Activated T-helper 2 cell treated with anti-CD3 and anti-CD28 coated beads, Interferon-gamma antibody, Interleukin-2, Interleukin-4, amounts not matched to agents 10 μg/mL and 5 μg/mL and 100 μg/mL, durations not matched to agents 14 hours and 24 hours and 36 hours (primary cell): Measurements from ENCODE around the gene MTMR3. TPM values are rescaled to one million over a fixed set of nuclear protein-coding genes. Genes with fewer than 3 reads are reported as not detected.

ENCODE experiments used
- DNase-seq: peaks from one replicate; pipeline ENCODE4 v3.0.0; 2021; ENCODE audit warnings: low spot score
- H3K27ac Mint-ChIP-seq: one replicate; pipeline ENCODE4 v1.8.0; 2021; ENCODE audit warnings: mixed read lengths
- H3K27me3 Mint-ChIP-seq: one replicate; pipeline ENCODE4 v1.8.0; 2021; ENCODE audit warnings: low read depth, mixed read lengths
- H3K36me3 Mint-ChIP-seq: one replicate; pipeline ENCODE4 v1.8.0; 2021; ENCODE audit warnings: low read depth, mixed read lengths
- H3K4me1 Mint-ChIP-seq: one replicate; pipeline ENCODE4 v1.8.0; 2021; ENCODE audit warnings: low read depth, mixed read lengths
- H3K4me3 Mint-ChIP-seq: one replicate; pipeline ENCODE4 v1.8.0; 2021; ENCODE audit warnings: low read depth, mild to moderate bottlenecking, moderate library complexity, mixed read lengths
- H3K9me3 Mint-ChIP-seq: one replicate; pipeline ENCODE4 v1.8.0; 2021; ENCODE audit warnings: mixed read lengths
- intact Hi-C: fragments of 100-400 bp; cut with micrococcal nuclease; formaldehyde crosslinking; loops from one replicate; pipeline ENCODE4 v1.15.1; 2023
- total RNA-seq: library from RNA; stranded (reverse); gene quantifications from 2 replicates; pipeline ENCODE4 v1.2.3, GENCODE V29; 2022

The MTMR3 gene
- total RNA-seq, 1 donor from 2014 or later = 22.1 TPM

- Mint-ChIP-seq H3K4me1 (peaks cover 12% of the 10 kb centered on the region), H3K36me3 (peaks cover 42% of the 10 kb centered on the region), H3K27ac (no peak overlapping the region), H3K27me3 (no peaks in the 10 kb centered on the region), H3K4me3 (no peak overlapping the region), H3K9me3 (no peaks in the 10 kb centered on the region)
- no peak for DNase-seq
- intact Hi-C loops = no loop called here
These were observed 106.5 kb downstream of the MTMR3 start for GRCh38 chr22:29989446-29989845.

DNA sequence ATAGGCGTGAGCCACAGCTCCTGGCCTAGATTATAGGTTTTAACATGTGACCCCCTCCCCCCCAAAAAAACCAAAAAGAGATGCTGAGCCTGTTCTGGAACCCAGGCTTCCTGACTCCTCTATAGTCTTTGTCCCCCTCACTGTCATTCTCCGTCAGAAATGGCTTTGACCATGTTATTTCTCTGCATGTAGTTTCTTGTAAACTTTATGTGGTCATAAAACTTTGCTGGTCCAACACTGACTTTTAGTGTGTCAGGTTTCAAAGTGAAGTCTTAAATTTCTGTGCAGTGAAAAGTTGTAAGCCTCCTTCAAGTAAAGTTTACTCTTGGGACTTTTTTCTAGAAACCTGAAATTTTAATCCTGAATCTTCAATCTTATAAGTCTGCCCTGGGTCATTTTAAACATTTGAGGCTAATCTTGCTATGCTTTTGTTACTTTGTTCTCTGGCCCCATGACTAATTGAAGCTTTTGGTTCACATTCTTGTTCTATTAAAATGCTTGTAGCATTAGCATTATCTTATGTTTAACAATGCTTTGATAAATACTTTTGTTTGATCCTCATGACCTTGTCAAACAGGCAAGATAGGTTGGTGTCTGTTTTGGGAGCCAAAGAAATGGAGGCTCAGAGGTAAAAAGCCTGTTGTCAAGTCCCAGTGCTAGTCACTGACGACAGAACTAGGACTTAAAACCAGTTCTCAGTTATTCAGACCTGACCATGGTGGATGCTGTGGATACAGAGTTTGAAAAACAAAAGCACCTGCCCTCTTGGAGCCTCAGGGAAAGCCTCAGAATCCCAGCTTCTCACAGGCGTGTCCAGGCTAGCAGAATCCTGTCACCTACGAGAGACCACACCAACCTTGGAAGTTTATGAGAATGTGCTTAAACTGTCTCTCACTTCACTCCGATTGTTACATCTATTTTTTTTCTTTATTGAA lies 109.6 kb downstream of the MTMR3 start:
- no peak overlapping the region for H3K27ac Mint-ChIP-seq
- intact Hi-C loops = no loop called here
- H3K27me3 Mint-ChIP-seq = no peaks in the 10 kb centered on the region
- peaks cover 8% of the 10 kb centered on the region for H3K4me1 Mint-ChIP-seq
- no peaks in the 10 kb centered on the region for H3K9me3 Mint-ChIP-seq
- peaks cover 37% of the 10 kb centered on the region for H3K36me3 Mint-ChIP-seq
- no peak overlapping the region for H3K4me3 Mint-ChIP-seq
- no peak for DNase-seq

DNA sequence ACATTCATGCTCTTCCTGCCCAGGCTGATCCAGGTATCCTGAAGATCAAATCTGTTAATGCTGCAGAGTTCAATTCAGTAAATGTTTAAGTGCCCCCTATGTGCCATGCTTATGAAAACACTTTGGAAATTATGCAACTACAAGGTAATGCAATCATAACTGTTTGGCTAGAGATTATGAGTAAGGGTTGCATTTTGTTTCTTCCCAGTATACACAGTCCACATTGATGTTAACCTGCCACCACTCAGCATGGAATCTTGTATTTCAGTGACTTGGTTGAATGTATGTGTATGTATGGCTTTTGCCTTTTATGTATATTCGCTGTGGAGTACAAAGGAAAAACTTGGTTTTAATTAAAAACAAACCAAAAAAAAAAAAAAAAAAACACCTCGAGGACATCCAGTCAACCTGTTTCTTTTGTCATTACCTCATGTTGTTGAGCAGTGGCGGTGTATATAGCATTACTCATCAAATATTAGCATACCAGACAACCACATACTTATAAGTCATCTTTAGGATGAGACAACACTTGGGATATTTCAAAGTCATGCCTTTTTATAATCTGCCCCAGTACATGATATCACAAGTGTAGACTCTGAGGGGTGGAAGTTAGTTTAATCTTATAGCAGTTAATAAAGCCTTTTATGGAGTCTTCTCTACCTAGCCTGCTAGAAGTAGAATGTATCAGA lies 111.2 kb downstream of the MTMR3 start:
- H3K27ac Mint-ChIP-seq = no peak overlapping the region
- intact Hi-C loops = no loop called here
- H3K36me3 Mint-ChIP-seq = peaks cover 37% of the 10 kb centered on the region
- H3K9me3 Mint-ChIP-seq = no peaks in the 10 kb centered on the region
- no peaks in the 10 kb centered on the region for H3K27me3 Mint-ChIP-seq
- no peak overlapping the region for H3K4me3 Mint-ChIP-seq
- DNase-seq = no peak
- peaks cover 8% of the 10 kb centered on the region for H3K4me1 Mint-ChIP-seq

DNA sequence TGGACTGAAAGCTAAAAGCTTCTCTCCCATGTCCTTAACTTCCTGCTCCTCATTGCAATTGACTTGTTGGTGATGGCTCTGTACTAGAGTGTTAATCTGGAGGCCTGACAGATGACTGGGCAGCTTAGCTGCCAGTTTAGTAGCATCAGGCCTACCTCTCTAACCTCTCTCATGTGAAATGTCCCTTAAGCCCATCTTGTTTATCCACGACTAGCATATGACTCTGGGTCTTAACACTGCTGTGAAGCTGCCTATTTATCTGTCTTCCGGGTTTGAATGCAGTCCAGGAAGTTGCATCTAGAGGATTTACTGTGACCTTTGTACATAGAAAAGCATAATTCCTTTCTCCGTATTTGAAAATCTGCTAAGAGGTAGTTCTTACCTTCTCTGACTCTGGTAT lies 112.0 kb downstream of the MTMR3 start:
- Mint-ChIP-seq H3K4me3 (no peak overlapping the region), H3K36me3 (peaks cover 34% of the 10 kb centered on the region), H3K4me1 (peaks cover 8% of the 10 kb centered on the region), H3K27me3 (no peaks in the 10 kb centered on the region), H3K27ac (no peak overlapping the region), H3K9me3 (no peaks in the 10 kb centered on the region)
- intact Hi-C loops = no loop called here
- no peak for DNase-seq

DNA sequence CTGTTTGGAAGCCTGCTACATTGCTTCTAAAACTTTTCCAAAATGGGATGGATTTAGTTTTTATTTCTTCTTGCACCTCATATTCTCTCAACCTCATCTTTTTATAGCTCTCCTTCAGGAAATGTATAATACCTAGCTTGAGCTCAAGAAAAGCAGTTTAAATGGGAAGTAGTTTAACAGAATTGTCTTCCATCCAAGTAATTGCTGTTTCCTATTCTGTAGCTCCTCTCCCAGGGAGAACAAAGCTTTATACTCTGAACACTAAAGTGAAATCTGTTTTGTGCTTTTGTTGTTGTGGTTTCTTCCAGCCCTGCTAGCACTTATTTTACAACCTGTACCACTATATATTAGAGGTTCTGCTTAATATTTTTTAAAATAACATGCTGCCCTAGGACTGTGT lies 114.1 kb downstream of the MTMR3 start:
- no peaks in the 10 kb centered on the region for H3K9me3 Mint-ChIP-seq
- H3K27me3 Mint-ChIP-seq = no peaks in the 10 kb centered on the region
- peaks cover 14% of the 10 kb centered on the region for H3K4me1 Mint-ChIP-seq
- no peak overlapping the region for H3K4me3 Mint-ChIP-seq
- intact Hi-C loops = no loop called here
- DNase-seq = no peak
- H3K27ac Mint-ChIP-seq = no peak overlapping the region
- peaks cover 30% of the 10 kb centered on the region for H3K36me3 Mint-ChIP-seq

- H3K27ac Mint-ChIP-seq = no peak overlapping the region
These were observed 114.5 kb downstream of the MTMR3 start for GRCh38 chr22:29997516-29997915.

DNA sequence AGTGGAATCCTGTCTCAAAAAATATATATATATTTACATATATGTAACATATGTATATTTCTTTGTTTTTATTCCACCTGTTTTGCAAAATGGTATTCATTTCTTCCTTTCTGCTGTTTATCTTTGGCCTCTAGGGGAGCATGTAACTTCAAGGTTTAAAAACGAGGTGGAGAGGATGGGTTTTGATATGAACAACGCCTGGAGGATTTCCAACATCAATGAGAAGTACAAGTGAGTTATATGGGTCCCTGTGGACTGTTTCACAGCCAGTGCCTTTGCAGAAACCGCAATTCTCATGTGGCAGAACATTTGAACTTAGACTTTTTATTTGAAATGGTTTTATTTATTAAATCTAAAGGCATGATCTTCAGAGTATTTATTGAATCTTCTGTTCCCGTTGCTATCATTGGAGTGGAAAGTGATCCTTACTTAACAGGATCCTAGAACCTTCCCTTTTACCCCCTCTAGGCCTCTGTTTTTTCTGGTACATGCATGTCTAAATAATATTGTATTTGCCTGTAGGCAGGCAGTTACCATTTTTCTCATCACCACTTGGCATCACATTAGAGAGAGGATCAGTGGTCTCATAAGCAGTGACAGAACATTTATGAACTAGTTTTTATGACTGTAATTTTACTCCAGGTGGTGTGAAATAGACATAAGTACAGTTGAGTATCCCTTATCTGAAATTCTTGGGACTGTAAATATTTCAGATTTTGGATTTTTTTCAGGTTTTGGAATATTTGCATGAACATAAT lies 115.8 kb downstream of the MTMR3 start:
- intact Hi-C loops = no loop called here
- DNase-seq = no peak
- Mint-ChIP-seq H3K4me1 (peaks cover 14% of the 10 kb centered on the region), H3K27me3 (no peaks in the 10 kb centered on the region), H3K4me3 (no peak overlapping the region), H3K27ac (no peak overlapping the region), H3K36me3 (peaks cover 19% of the 10 kb centered on the region), H3K9me3 (no peaks in the 10 kb centered on the region)

More at GRCh38 chr22:29997516-29997915, 114.5 kb downstream of the MTMR3 start:
- no peaks in the 10 kb centered on the region for H3K9me3 Mint-ChIP-seq
- H3K36me3 Mint-ChIP-seq = peaks cover 27% of the 10 kb centered on the region
- intact Hi-C loops = no loop called here
- H3K4me3 Mint-ChIP-seq = no peak overlapping the region
- no peaks in the 10 kb centered on the region for H3K27me3 Mint-ChIP-seq
- H3K4me1 Mint-ChIP-seq = peaks cover 14% of the 10 kb centered on the region
- no peak for DNase-seq

DNA sequence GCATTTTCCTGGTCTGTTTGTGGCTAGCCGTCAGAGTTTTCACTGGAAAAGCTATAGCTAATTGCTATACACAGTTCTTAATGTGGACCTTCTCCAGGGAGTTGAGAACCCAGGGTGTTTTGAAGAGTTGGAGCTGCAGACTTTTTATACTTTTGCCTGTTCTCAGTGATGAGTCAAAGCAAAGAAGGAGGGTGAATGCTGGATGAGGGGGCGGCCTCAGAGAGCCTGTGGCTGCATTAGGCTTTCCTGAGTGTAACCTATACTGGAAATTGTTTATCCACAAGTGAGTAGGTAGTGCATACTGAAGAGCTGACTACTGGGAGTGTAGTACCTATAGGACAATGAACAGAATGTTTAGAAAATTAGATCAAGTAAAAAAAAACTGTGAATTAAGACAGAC lies 117.6 kb downstream of the MTMR3 start:
- Mint-ChIP-seq H3K27ac (no peak overlapping the region), H3K4me1 (peaks cover 9% of the 10 kb centered on the region), H3K27me3 (no peaks in the 10 kb centered on the region), H3K36me3 (peaks cover 16% of the 10 kb centered on the region), H3K4me3 (no peak overlapping the region), H3K9me3 (no peaks in the 10 kb centered on the region)
- DNase-seq = no peak
- intact Hi-C loops = loop anchor here (10.0 kb wide), 4 partner anchors 116 to 376 kb away; partner anchors contain the start of gene MTMR3

DNA sequence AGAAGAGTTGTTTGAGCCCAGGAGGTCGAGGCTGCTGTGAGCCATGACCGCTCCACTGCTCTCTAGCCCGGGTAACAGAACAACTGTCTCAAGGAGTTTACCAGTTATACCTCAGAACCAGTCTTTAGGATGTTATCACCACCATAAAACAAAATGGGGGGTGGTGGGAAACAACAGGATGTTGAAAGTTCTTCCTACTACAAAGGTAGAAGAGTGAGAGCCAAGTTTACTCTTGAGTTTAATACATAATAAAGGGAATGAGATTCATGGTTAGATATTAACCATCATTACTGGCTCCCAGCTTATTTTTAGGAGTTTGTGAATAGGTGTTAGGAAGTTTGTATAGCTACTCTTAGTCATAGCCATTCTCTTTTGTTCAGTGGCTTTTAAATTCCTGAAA lies 118.5 kb downstream of the MTMR3 start:
- peaks cover 9% of the 10 kb centered on the region for H3K4me1 Mint-ChIP-seq
- intact Hi-C loops = loop anchor here (10.0 kb wide), 4 partner anchors 117 to 377 kb away; partner anchors contain the start of gene MTMR3
- peaks cover 16% of the 10 kb centered on the region for H3K36me3 Mint-ChIP-seq
- no peak overlapping the region for H3K4me3 Mint-ChIP-seq
- H3K9me3 Mint-ChIP-seq = no peaks in the 10 kb centered on the region
- DNase-seq = no peak
- H3K27me3 Mint-ChIP-seq = no peaks in the 10 kb centered on the region
- no peak overlapping the region for H3K27ac Mint-ChIP-seq

- no peak overlapping the region for H3K27ac Mint-ChIP-seq
- intact Hi-C loops = loop anchor here (10.0 kb wide), 4 partner anchors 118 to 378 kb away; partner anchors contain the start of gene MTMR3
These were observed 120.0 kb downstream of the MTMR3 start for GRCh38 chr22:30002861-30003486.

DNA sequence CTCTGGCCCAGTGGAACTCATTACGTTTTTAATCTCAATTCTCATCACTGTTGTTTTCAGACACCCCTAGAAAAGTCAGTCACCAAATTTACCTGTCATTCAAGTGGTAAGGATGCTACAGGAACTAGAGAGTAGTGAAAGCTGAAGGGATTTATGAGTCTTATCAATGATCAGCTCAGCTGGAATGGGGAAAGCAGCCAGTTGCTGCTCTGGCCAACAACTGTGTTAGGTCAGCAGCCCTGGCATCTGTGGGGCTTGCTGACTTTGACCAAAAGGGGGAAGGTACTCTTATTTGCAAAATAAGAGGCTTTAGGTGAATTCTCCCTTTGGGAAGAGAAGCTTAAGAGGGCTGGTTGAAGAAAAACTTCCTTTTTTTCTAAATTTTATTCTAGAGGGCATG lies 121.1 kb downstream of the MTMR3 start:
- no peak overlapping the region for H3K4me3 Mint-ChIP-seq
- H3K9me3 Mint-ChIP-seq = no peaks in the 10 kb centered on the region
- H3K27ac Mint-ChIP-seq = no peak overlapping the region
- H3K36me3 Mint-ChIP-seq = peaks cover 29% of the 10 kb centered on the region
- DNase-seq = no peak
- intact Hi-C loops = loop anchor here (10.0 kb wide), 4 partner anchors 119 to 379 kb away; partner anchors contain the start of gene MTMR3
- no peaks in the 10 kb centered on the region for H3K27me3 Mint-ChIP-seq
- H3K4me1 Mint-ChIP-seq = peaks cover 13% of the 10 kb centered on the region

More at GRCh38 chr22:30002861-30003486, 120.0 kb downstream of the MTMR3 start:
- H3K4me1 Mint-ChIP-seq = peaks cover 9% of the 10 kb centered on the region
- H3K9me3 Mint-ChIP-seq = no peaks in the 10 kb centered on the region
- H3K27me3 Mint-ChIP-seq = no peaks in the 10 kb centered on the region
- no peak overlapping the region for H3K4me3 Mint-ChIP-seq
- no peak for DNase-seq
- peaks cover 28% of the 10 kb centered on the region for H3K36me3 Mint-ChIP-seq

- intact Hi-C loops = loop anchor here (10.0 kb wide), 4 partner anchors 120 to 380 kb away; partner anchors contain the start of gene MTMR3
- no peak for DNase-seq
- no peak overlapping the region for H3K4me3 Mint-ChIP-seq
These were observed 121.7 kb downstream of the MTMR3 start for GRCh38 chr22:30004694-30005093.

More at GRCh38 chr22:30004694-30005093, 121.7 kb downstream of the MTMR3 start:
- peaks cover 31% of the 10 kb centered on the region for H3K36me3 Mint-ChIP-seq
- no peak overlapping the region for H3K27ac Mint-ChIP-seq
- peaks cover 13% of the 10 kb centered on the region for H3K4me1 Mint-ChIP-seq
- H3K27me3 Mint-ChIP-seq = no peaks in the 10 kb centered on the region
- H3K9me3 Mint-ChIP-seq = no peaks in the 10 kb centered on the region
